GM23338 (cell line): ENCODE measurements around the gene NCBP3.

ENCODE experiments used
- CREB1 ChIP-seq: fragments of 250-450 bp; sonication (Bioruptor Pico); IDR thresholded peaks from 2 replicates; pipeline ENCODE4 v1.5.0; 2020; ENCODE audit warnings: low read depth, mild to moderate bottlenecking, moderate library complexity
- CTCF ChIP-seq, 2 experiments: fragments of 200-600 bp in 1 of 2; sonication (generic) in 1 of 2; conservative IDR thresholded peaks; 2 replicates each; pipeline versions ENCODE4 v1.5.1 to v1.6.1; 2016 to 2017; ENCODE audit warnings: antibody characterized with exemption in 2 of 2, low read depth in 2 of 2, mild to moderate bottlenecking in 2 of 2, moderate library complexity in 1 of 2
- ETS1 ChIP-seq: IDR thresholded peaks from 2 replicates; pipeline ENCODE4 v1.6.1; 2016; ENCODE audit warnings: antibody characterized with exemption
- EZH2 ChIP-seq: fragments of 200-600 bp; sonication (generic); IDR thresholded peaks from one replicate; pipeline ENCODE4 v1.8.0; 2017; ENCODE audit warnings: antibody characterized with exemption, mild to moderate bottlenecking, low read depth; ENCODE audit not compliant: unreplicated experiment
- EZH2phosphoT487 ChIP-seq: fragments of 200-600 bp; sonication (generic); IDR thresholded peaks from one replicate; pipeline ENCODE4 v1.8.1; 2018; ENCODE audit warnings: antibody characterized with exemption; ENCODE audit not compliant: unreplicated experiment
- JUNB ChIP-seq: IDR thresholded peaks from one replicate; pipeline ENCODE4 v1.6.1; 2016; ENCODE audit warnings: antibody characterized with exemption; ENCODE audit not compliant: unreplicated experiment
- NANOG ChIP-seq: IDR thresholded peaks from 2 replicates; pipeline ENCODE4 v1.6.1; 2016; ENCODE audit warnings: antibody characterized with exemption, borderline replicate concordance
- POLR2AphosphoS5 ChIP-seq: IDR thresholded peaks from 2 replicates; pipeline ENCODE4 v1.6.1; 2016; ENCODE audit warnings: antibody characterized with exemption, low read depth
- REST ChIP-seq: IDR thresholded peaks from one replicate; pipeline ENCODE4 v1.6.1; 2018; ENCODE audit warnings: antibody characterized with exemption; ENCODE audit not compliant: unreplicated experiment
- STAT1 ChIP-seq: IDR thresholded peaks from one replicate; pipeline ENCODE4 v1.6.1; 2016; ENCODE audit warnings: antibody characterized with exemption; ENCODE audit not compliant: unreplicated experiment
- ZNF331 ChIP-seq: fragments of 250-450 bp; sonication (Bioruptor Pico); IDR thresholded peaks from 2 replicates; pipeline ENCODE4 v1.5.0; 2020; ENCODE audit warnings: low read depth, mild to moderate bottlenecking, moderate library complexity
- ZNF462 ChIP-seq: fragments of 250-450 bp; sonication (Bioruptor Pico); IDR thresholded peaks from 2 replicates; pipeline ENCODE4 v1.5.0; 2020; ENCODE audit warnings: mild to moderate bottlenecking, moderate library complexity

DNA sequence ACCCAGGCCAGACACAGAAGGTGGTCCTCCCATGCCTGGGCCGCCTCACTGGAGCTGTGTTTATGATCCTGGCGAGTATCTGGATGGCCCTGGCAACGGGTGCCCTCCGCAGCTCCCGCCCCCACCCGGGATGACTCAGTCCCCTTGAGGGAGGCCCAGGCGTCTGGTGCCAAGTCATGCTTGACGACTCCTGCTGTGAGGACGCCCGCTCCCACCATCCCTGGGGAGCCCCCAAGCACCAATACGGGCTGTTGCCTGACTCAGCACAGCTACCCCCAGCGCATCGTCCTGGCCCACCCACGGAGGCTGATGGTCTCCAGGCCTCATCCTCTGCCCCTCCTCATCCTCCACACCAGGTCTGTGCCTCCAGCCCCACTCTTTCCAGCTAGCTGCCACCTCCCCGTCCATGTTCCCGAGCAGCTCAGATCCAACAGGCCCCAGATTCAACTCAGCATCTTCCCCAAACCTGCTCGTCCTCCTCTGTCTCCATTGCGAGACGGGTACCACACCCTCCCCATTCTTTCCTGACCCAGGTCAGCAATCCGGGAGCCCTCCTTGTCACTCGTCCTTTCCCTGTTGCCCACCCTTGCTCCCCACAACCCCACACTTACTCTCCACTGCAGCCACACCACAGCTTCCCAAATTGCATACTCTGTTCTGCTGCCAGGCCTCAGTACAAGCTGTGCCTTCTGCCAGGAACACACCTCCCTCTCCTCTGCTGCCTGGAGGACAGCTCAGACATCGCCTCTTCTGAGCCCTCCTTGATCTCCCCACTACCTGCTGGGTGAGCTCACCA, 44.2 kb upstream of the NCBP3 start:
- TF ChIP-seq CTCF (conservative IDR thresholded peaks at IDR 0.05; ENCODE audit: low read depth in 2 of 2), result no peak
- TF ChIP-seq REST, result no peak
- no peak for TF ChIP-seq POLR2AphosphoS5
- no peak for TF ChIP-seq EZH2phosphoT487
- no peak for TF ChIP-seq EZH2
- TF ChIP-seq JUNB, result no peak
- TF ChIP-seq CREB1 (CRISPR knock-in tag), result no peak
- TF ChIP-seq NANOG, result no peak
- TF ChIP-seq ZNF462, result no peak
- TF ChIP-seq ETS1, result no peak
- TF ChIP-seq STAT1, result no peak
- TF ChIP-seq ZNF331, result no peak
